Measurements from ENCODE around the gene TMEM59L. TPM values are rescaled to one million over a fixed set of nuclear protein-coding genes. Genes with fewer than 3 reads are reported as not detected.

Gene TMEM59L
- total and polyA plus RNA-seq, 2 of the 13 experiments (the other 11 are each of a cell fraction or from before 2014, with no cell fraction given) = 0.97 to 5.5 TPM

DNA sequence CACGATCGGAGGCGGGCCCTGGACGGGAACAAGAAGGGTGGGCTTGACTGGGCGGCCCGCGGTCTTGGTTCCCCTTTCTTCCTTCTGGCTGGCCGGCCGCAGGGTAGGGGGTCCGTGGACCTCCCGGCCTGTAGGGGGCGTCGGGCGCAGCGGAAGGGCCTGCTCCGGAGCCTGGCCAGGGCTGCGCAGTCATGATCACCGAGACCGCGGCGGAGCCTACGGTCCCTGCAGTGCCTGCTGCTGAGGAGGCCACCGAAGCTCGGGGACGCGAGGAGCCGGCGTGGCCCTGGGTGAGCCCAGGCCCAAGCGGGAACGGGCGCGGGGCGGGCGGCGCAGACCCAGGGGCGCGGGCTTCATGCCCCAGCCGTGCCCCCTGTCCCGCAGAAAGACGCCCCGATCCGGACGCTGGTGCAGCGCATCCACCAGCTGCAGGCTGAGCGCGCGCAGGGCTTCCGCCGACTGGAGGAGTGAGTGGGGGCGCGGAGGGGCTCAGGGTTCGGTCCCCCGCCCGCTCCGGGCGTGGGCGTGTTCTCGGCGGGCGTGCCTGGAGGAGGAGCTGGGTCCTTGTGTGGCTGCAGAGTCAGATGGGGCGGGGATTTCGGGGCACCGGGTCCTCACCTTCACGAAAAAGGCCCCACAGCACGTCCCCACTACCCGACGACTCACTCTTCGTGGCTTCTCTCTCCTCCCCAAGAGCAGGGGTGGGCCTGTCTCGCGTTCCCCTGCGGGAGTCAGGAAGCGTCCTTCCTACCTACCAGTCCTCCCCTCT, 23.9 kb upstream of the TMEM59L start, which contains the start of gene REX1BD (continued):
- TF ChIP-seq MEF2D (CRISPR knock-in tag; IDR thresholded peaks at IDR 0.05) (0 out of 2 replicates have a peak, but pooled peaks have one; percentile 24), KLF16 (CRISPR knock-in tag; IDR thresholded peaks at IDR 0.05) (no peak; a peak in 1 of 4 replicates), YEATS2 (CRISPR knock-in tag; IDR thresholded peaks at IDR 0.05; ENCODE audit: borderline replicate concordance) (peak; percentile 52; the same call in 1 of the 2 replicates), GFI1 (CRISPR knock-in tag; IDR thresholded peaks at IDR 0.05; ENCODE audit: borderline replicate concordance) (peak; percentile 63; the same call in 1 of the 2 replicates), ZNF660 (CRISPR knock-in tag; IDR thresholded peaks at IDR 0.05; ENCODE audit: borderline replicate concordance, low read depth) (no peak), PAF1 (CRISPR knock-in tag; IDR thresholded peaks at IDR 0.05) (no peak), TCF7 (IDR thresholded peaks at IDR 0.05; ENCODE audit: low read depth) (no peak), ZSCAN9 (CRISPR knock-in tag; IDR thresholded peaks at IDR 0.05; ENCODE audit: borderline replicate concordance) (peak; percentile 38; the same call in 1 of the 2 replicates), ZNF34 (CRISPR knock-in tag; IDR thresholded peaks at IDR 0.05; ENCODE audit: borderline replicate concordance) (peak; percentile 93; the same call in 1 of the 2 replicates), ZNF598 (CRISPR knock-in tag; IDR thresholded peaks at IDR 0.05; ENCODE audit: borderline replicate concordance) (no peak), XRCC5 (optimal IDR thresholded peaks at IDR 0.05; ENCODE audit: low read length) (peak; percentile 95), FOXA3 (CRISPR knock-in tag; IDR thresholded peaks at IDR 0.05) (peak; percentile 63; the same call in 1 of the 2 replicates), ATF7-NPFF (CRISPR knock-in tag; IDR thresholded peaks at IDR 0.05; ENCODE audit: low read depth) (no peak), ZNF124 (CRISPR knock-in tag; IDR thresholded peaks at IDR 0.05) (no peak; the same call in 1 of the 2 replicates), CENPT (CRISPR knock-in tag; IDR thresholded peaks at IDR 0.05; ENCODE audit: low read depth) (no peak), ZFP90 (CRISPR knock-in tag; IDR thresholded peaks at IDR 0.05; ENCODE audit: borderline replicate concordance) (no peak; the same call in 1 of the 2 replicates), ZNF670 (CRISPR knock-in tag; IDR thresholded peaks at IDR 0.05; ENCODE audit: borderline replicate concordance) (0 out of 2 replicates have a peak, but pooled peaks have one; percentile 20), ZNF337 (CRISPR knock-in tag; IDR thresholded peaks at IDR 0.05; ENCODE audit: borderline replicate concordance, low read depth) (peak; percentile 54; the same call in 1 of the 2 replicates), CBX5 (CRISPR knock-in tag; IDR thresholded peaks at IDR 0.05; ENCODE audit: borderline replicate concordance) (peak; percentile 82; the same call in 1 of the 2 replicates), HNRNPL (IDR thresholded peaks at IDR 0.05; ENCODE audit: low read depth, low read length) (peak; percentile 23; the same call in 1 of the 2 replicates), RELA (CRISPR knock-in tag; IDR thresholded peaks at IDR 0.05) (no peak), MYC (CRISPR knock-in tag; IDR thresholded peaks at IDR 0.05; ENCODE audit: borderline replicate concordance) (peak; percentile 76), TBX2 (CRISPR knock-in tag; IDR thresholded peaks at IDR 0.05; ENCODE audit: borderline replicate concordance) (peak; percentile 78), THAP9 (CRISPR knock-in tag; IDR thresholded peaks at IDR 0.05; ENCODE audit: borderline replicate concordance) (no peak), ZNF839 (CRISPR knock-in tag; IDR thresholded peaks at IDR 0.05; ENCODE audit: borderline replicate concordance) (no peak)
- TF ChIP-seq, protein P1, sequence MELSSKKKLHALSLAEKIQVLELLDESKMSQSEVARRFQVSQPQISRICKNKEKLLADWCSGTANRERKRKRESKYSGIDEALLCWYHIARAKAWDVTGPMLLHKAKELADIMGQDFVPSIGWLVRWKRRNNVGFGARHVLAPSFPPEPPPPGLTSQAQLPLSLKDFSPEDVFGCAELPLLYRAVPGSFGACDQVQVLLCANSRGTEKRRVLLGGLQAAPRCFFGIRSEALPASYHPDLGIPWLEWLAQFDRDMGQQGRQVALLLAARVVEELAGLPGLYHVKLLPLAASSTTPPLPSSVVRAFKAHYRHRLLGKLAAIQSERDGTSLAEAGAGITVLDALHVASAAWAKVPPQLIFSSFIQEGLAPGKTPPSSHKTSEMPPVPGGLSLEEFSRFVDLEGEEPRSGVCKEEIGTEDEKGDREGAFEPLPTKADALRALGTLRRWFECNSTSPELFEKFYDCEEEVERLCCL (CRISPR knock-in tag; IDR thresholded peaks at IDR 0.05; ENCODE audit: borderline replicate concordance) = no peak; the same call in 1 of the 2 replicates
